ENCODE data around the gene ALS2CL.

The ALS2CL gene

GRCh38 chr3:46663591-46664135, 29.8 kb downstream of the ALS2CL start:
- peaks cover 5 to 7% of the 10 kb centered on the region in 2 donors for H3K4me1 Mint-ChIP-seq
- no peaks in the 10 kb centered on the region for H3K9me3 Mint-ChIP-seq
- no peak for DNase-seq
- H3K36me3 Mint-ChIP-seq: no peaks in the 10 kb centered on the region
- no peak for ATAC-seq (replicated peaks)
- no peak overlapping the region for H3K27ac Mint-ChIP-seq
- no peak overlapping the region for H3K4me3 Mint-ChIP-seq
- peaks cover 9 to 11% of the 10 kb centered on the region in 2 donors for H3K27me3 Mint-ChIP-seq

- Mint-ChIP-seq H3K27ac (no peak overlapping the region), H3K4me1 (peaks cover 5 to 7% of the 10 kb centered on the region in 2 donors), H3K27me3 (peaks cover 9 to 11% of the 10 kb centered on the region in 2 donors), H3K9me3 (no peaks in the 10 kb centered on the region), H3K36me3 (no peaks in the 10 kb centered on the region), H3K4me3 (no peak overlapping the region)
- DNase-seq (no peak), ATAC-seq (replicated peaks) (no peak)
Observed at GRCh38 chr3:46662771-46663551, 30.5 kb downstream of the ALS2CL start.

GRCh38 chr3:46661776-46662766, 31.4 kb downstream of the ALS2CL start:
- Mint-ChIP-seq H3K36me3 (no peaks in the 10 kb centered on the region), H3K27me3 (peaks cover 9 to 14% of the 10 kb centered on the region in 2 donors), H3K27ac (no peak overlapping the region), H3K4me1 (peaks cover 7% of the 10 kb centered on the region in 2 donors), H3K4me3 (no peak overlapping the region), H3K9me3 (no peaks in the 10 kb centered on the region)
- ATAC-seq (replicated peaks): no peak
- no peak for DNase-seq

GRCh38 chr3:46660543-46661523, 32.6 kb downstream of the ALS2CL start:
- Mint-ChIP-seq H3K27ac (no peak overlapping the region), H3K36me3 (no peaks in the 10 kb centered on the region), H3K4me3 (no peak overlapping the region), H3K9me3 (no peaks in the 10 kb centered on the region), H3K4me1 (peaks cover 7 to 10% of the 10 kb centered on the region in 2 donors), H3K27me3 (peaks cover 14% of the 10 kb centered on the region in 2 donors)
- ATAC-seq (replicated peaks): peak in 1 of 2 donors; percentile 34
- no peak for DNase-seq

GRCh38 chr3:46660003-46660402, 33.5 kb downstream of the ALS2CL start:
- H3K4me3 Mint-ChIP-seq: no peak overlapping the region
- H3K36me3 Mint-ChIP-seq: no peaks in the 10 kb centered on the region
- H3K27me3 Mint-ChIP-seq: peaks cover 14% of the 10 kb centered on the region in 2 donors
- peaks cover 9 to 18% of the 10 kb centered on the region in 2 donors for H3K4me1 Mint-ChIP-seq
- peaks cover 0 to 2% of the 10 kb centered on the region in 2 donors for H3K9me3 Mint-ChIP-seq
- ATAC-seq (replicated peaks) (no peak), DNase-seq (no peak)
- H3K27ac Mint-ChIP-seq: no peak overlapping the region

- Mint-ChIP-seq H3K4me1 (peaks cover 9 to 18% of the 10 kb centered on the region in 2 donors), H3K36me3 (no peaks in the 10 kb centered on the region), H3K4me3 (no peak overlapping the region), H3K9me3 (peaks cover 0 to 4% of the 10 kb centered on the region in 2 donors), H3K27me3 (peaks cover 14% of the 10 kb centered on the region in 2 donors), H3K27ac (no peak overlapping the region)
- DNase-seq (no peak), ATAC-seq (replicated peaks) (no peak)
Observed at GRCh38 chr3:46659285-46659684, 34.2 kb downstream of the ALS2CL start.

- Mint-ChIP-seq H3K9me3 (peaks cover 6 to 7% of the 10 kb centered on the region in 2 donors), H3K4me1 (peaks cover 9 to 18% of the 10 kb centered on the region in 2 donors), H3K27me3 (peaks cover 7 to 12% of the 10 kb centered on the region in 2 donors), H3K36me3 (no peaks in the 10 kb centered on the region), H3K4me3 (no peak overlapping the region), H3K27ac (no peak overlapping the region)
- no peak for DNase-seq
- no peak for ATAC-seq (replicated peaks)
Observed at GRCh38 chr3:46656778-46657556, 36.5 kb downstream of the ALS2CL start.

GRCh38 chr3:46655271-46655670, 38.2 kb downstream of the ALS2CL start:
- Mint-ChIP-seq H3K27me3 (peaks cover 3 to 19% of the 10 kb centered on the region in 2 donors), H3K9me3 (peaks cover 7 to 9% of the 10 kb centered on the region in 2 donors), H3K4me3 (no peak overlapping the region), H3K4me1 (peaks cover 4 to 10% of the 10 kb centered on the region in 2 donors), H3K27ac (no peak overlapping the region), H3K36me3 (no peaks in the 10 kb centered on the region)
- DNase-seq: no peak
- no peak for ATAC-seq (replicated peaks)

GRCh38 chr3:46651084-46651483, 42.4 kb downstream of the ALS2CL start:
- peaks cover 7 to 9% of the 10 kb centered on the region in 2 donors for H3K9me3 Mint-ChIP-seq
- H3K27ac Mint-ChIP-seq: no peak overlapping the region
- H3K36me3 Mint-ChIP-seq: no peaks in the 10 kb centered on the region
- DNase-seq (no peak), ATAC-seq (replicated peaks) (no peak)
- no peak overlapping the region for H3K4me3 Mint-ChIP-seq
- peaks cover 2 to 10% of the 10 kb centered on the region in 2 donors for H3K4me1 Mint-ChIP-seq
- peaks cover 0 to 27% of the 10 kb centered on the region in 2 donors for H3K27me3 Mint-ChIP-seq

GRCh38 chr3:46649436-46649835, 44.0 kb downstream of the ALS2CL start:
- Mint-ChIP-seq H3K27me3 (peaks cover 4 to 27% of the 10 kb centered on the region in 2 donors), H3K4me3 (no peak overlapping the region)

GRCh38 chr3:46648096-46648495, 45.4 kb downstream of the ALS2CL start:
- no peak overlapping the region for H3K27ac Mint-ChIP-seq
- peaks cover 3 to 9% of the 10 kb centered on the region in 2 donors for H3K9me3 Mint-ChIP-seq
- no peaks in the 10 kb centered on the region for H3K4me1 Mint-ChIP-seq
- no peaks in the 10 kb centered on the region for H3K36me3 Mint-ChIP-seq
- peaks cover 8 to 32% of the 10 kb centered on the region in 2 donors for H3K27me3 Mint-ChIP-seq
- no peak for DNase-seq
- H3K4me3 Mint-ChIP-seq: no peak overlapping the region
- ATAC-seq (replicated peaks): no peak

More at GRCh38 chr3:46649436-46649835, 44.0 kb downstream of the ALS2CL start:
- H3K27ac Mint-ChIP-seq: no peak overlapping the region
- H3K9me3 Mint-ChIP-seq: peaks cover 4 to 9% of the 10 kb centered on the region in 2 donors
- ATAC-seq (replicated peaks) (no peak), DNase-seq (no peak)
- H3K4me1 Mint-ChIP-seq: no peaks in the 10 kb centered on the region
- no peaks in the 10 kb centered on the region for H3K36me3 Mint-ChIP-seq

- Mint-ChIP-seq H3K27ac (no peak overlapping the region), H3K4me1 (no peaks in the 10 kb centered on the region), H3K9me3 (peaks cover 0 to under 1% of the 10 kb centered on the region in 2 donors), H3K36me3 (no peaks in the 10 kb centered on the region), H3K27me3 (peaks cover 15 to 25% of the 10 kb centered on the region in 2 donors), H3K4me3 (no peak overlapping the region)
- no peak for DNase-seq
- no peak for ATAC-seq (replicated peaks)
Observed at GRCh38 chr3:46646700-46647099, 46.8 kb downstream of the ALS2CL start.

Measured in stimulated activated naive B cell treated with anti-CD40 and anti-IgM and Interleukin-4, amounts not matched to agents 10 μg/mL and 1 μg/mL and 100 μg/mL, for 72 hours (primary cell).